SK-N-SH treated with all-trans-retinoic acid at 6 μM for 48 hours (cell line): ENCODE data around the gene TSKU.

Source experiments
- CSRNP3 ChIP-seq: fragments of 250-450 bp; sonication (Bioruptor Pico); IDR thresholded peaks from 2 replicates; pipeline ENCODE4 v1.5.1; 2021; ENCODE audit warnings: mild to moderate bottlenecking, moderate library complexity
- ESRRG ChIP-seq: fragments of 250-450 bp; sonication (Bioruptor Pico); IDR thresholded peaks from 2 replicates; pipeline ENCODE4 v1.6.1; 2021; ENCODE audit warnings: mild to moderate bottlenecking
- GLIS3 ChIP-seq: fragments of 250-450 bp; sonication (Bioruptor Pico); IDR thresholded peaks from 2 replicates; pipeline ENCODE4 v1.5.0; 2020; ENCODE audit warnings: mild to moderate bottlenecking, moderate library complexity
- ISL1 ChIP-seq: fragments of 250-450 bp; sonication (Bioruptor Pico); IDR thresholded peaks from 2 replicates; pipeline ENCODE4 v2.1.2; 2022; ENCODE audit warnings: mild to moderate bottlenecking, moderate library complexity
- PATZ1 ChIP-seq: fragments of 250-450 bp; sonication (Bioruptor Pico); IDR thresholded peaks from 2 replicates; pipeline ENCODE4 v1.8.0; 2020; ENCODE audit warnings: mild to moderate bottlenecking, moderate library complexity, borderline replicate concordance
- RARB ChIP-seq: fragments of 250-450 bp; sonication (Bioruptor Pico); IDR thresholded peaks from 2 replicates; pipeline ENCODE4 v1.8.0; 2021; ENCODE audit warnings: mild to moderate bottlenecking, moderate library complexity
- TOX ChIP-seq: fragments of 250-450 bp; sonication (Bioruptor Pico); IDR thresholded peaks from 2 replicates; pipeline ENCODE4 v1.8.0; 2021; ENCODE audit warnings: mild to moderate bottlenecking, moderate library complexity, borderline replicate concordance
- ZFP3 ChIP-seq: fragments of 250-450 bp; sonication (Bioruptor Pico); IDR thresholded peaks from 2 replicates; pipeline ENCODE4 v1.5.0; 2020; ENCODE audit warnings: mild to moderate bottlenecking, moderate library complexity
- ZFP30 ChIP-seq: fragments of 450-650 bp; formaldehyde crosslinking; IDR thresholded peaks from 2 replicates; pipeline ENCODE4 v1.5.0; 2022; ENCODE audit warnings: mild to moderate bottlenecking, moderate library complexity
- ZNF565 ChIP-seq: fragments of 450-650 bp; formaldehyde crosslinking; conservative IDR thresholded peaks from 2 replicates; pipeline ENCODE4 v1.5.0; 2020; ENCODE audit warnings: low read depth, mild to moderate bottlenecking, moderate library complexity
- ZNF70 ChIP-seq: fragments of 450-650 bp; formaldehyde crosslinking; IDR thresholded peaks from 2 replicates; pipeline ENCODE4 v1.5.0; 2020; ENCODE audit warnings: mild to moderate bottlenecking, moderate library complexity
- TF ChIP-seq, protein P1 (sequence below): fragments of 250-450 bp; sonication (Bioruptor Pico); IDR thresholded peaks from 2 replicates; pipeline ENCODE4 v1.8.0; 2021; ENCODE audit warnings: low read depth, mild to moderate bottlenecking, moderate library complexity, borderline replicate concordance
- TF ChIP-seq, protein P2 (sequence below): fragments of 250-450 bp; sonication (Bioruptor Pico); IDR thresholded peaks from 2 replicates; pipeline ENCODE4 v1.5.0; 2020; ENCODE audit warnings: mild to moderate bottlenecking, moderate library complexity

- TF ChIP-seq TOX (CRISPR knock-in tag) (no peak), ZFP3 (CRISPR knock-in tag) (no peak), ZNF565 (CRISPR knock-in tag) (no peak), ISL1 (CRISPR knock-in tag) (no peak), PATZ1 (CRISPR knock-in tag) (no peak), ZNF70 (CRISPR knock-in tag) (no peak), ZFP30 (CRISPR knock-in tag) (no peak), ESRRG (CRISPR knock-in tag) (no peak), GLIS3 (CRISPR knock-in tag) (no peak), RARB (CRISPR knock-in tag) (no peak), CSRNP3 (CRISPR knock-in tag) (no peak)
- TF ChIP-seq, protein P1, sequence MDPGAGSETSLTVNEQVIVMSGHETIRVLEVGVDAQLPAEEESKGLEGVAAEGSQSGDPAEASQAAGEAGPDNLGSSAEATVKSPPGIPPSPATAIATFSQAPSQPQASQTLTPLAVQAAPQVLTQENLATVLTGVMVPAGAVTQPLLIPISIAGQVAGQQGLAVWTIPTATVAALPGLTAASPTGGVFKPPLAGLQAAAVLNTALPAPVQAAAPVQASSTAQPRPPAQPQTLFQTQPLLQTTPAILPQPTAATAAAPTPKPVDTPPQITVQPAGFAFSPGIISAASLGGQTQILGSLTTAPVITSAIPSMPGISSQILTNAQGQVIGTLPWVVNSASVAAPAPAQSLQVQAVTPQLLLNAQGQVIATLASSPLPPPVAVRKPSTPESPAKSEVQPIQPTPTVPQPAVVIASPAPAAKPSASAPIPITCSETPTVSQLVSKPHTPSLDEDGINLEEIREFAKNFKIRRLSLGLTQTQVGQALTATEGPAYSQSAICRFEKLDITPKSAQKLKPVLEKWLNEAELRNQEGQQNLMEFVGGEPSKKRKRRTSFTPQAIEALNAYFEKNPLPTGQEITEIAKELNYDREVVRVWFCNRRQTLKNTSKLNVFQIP (CRISPR knock-in tag) = no peak
- TF ChIP-seq, protein P2, sequence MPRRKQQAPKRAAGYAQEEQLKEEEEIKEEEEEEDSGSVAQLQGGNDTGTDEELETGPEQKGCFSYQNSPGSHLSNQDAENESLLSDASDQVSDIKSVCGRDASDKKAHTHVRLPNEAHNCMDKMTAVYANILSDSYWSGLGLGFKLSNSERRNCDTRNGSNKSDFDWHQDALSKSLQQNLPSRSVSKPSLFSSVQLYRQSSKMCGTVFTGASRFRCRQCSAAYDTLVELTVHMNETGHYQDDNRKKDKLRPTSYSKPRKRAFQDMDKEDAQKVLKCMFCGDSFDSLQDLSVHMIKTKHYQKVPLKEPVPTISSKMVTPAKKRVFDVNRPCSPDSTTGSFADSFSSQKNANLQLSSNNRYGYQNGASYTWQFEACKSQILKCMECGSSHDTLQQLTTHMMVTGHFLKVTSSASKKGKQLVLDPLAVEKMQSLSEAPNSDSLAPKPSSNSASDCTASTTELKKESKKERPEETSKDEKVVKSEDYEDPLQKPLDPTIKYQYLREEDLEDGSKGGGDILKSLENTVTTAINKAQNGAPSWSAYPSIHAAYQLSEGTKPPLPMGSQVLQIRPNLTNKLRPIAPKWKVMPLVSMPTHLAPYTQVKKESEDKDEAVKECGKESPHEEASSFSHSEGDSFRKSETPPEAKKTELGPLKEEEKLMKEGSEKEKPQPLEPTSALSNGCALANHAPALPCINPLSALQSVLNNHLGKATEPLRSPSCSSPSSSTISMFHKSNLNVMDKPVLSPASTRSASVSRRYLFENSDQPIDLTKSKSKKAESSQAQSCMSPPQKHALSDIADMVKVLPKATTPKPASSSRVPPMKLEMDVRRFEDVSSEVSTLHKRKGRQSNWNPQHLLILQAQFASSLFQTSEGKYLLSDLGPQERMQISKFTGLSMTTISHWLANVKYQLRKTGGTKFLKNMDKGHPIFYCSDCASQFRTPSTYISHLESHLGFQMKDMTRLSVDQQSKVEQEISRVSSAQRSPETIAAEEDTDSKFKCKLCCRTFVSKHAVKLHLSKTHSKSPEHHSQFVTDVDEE (CRISPR knock-in tag) = no peak
These were observed 9.5 kb downstream of the TSKU start for GRCh38 chr11:76792505-76793264.
